K562 treated with DMSO at 1 percent for 24 hours (cell line): Measurements from ENCODE around the gene UBB. TPM values are rescaled to one million over a fixed set of nuclear protein-coding genes. Genes with fewer than 3 reads are reported as not detected.

Experiments used
- total RNA-seq: library from RNA; unstranded; fragments of 300-600 nt; gene quantifications from 2 replicates; pipeline ENCODE4 v1.2.3, GENCODE V29; 2022; ENCODE audit warnings: low read depth; ENCODE audit not compliant: insufficient read depth

Gene UBB
- 2,010 and 2,059 TPM in 2 replicates for total RNA-seq

GRCh38 chr17:16380640-16381495 is at the start of gene UBB:
UBB (plus strand) TSS chr17:16381091; CDS start chr17:16381908, 817 bp downstream.

GRCh38 chr17:16353317-16354174 is 27.3 kb upstream of the UBB start, which contains the start of gene CENPV:
CENPV (minus strand) TSS chr17:16353469; CDS start chr17:16353436, 33 bp downstream.

GRCh38 chr17:16415031-16415924 is 34.4 kb downstream of the UBB start, which contains the start of gene TRPV2:
TRPV2 (plus strand) TSS chr17:16415571; CDS start chr17:16417669, 2,098 bp downstream.

Other genes starting within 250 kb of the UBB start
- 40.2 and 41.0 TPM in 2 replicates for gene NCOR1, start 165.6 kb upstream of the UBB start, total RNA-seq
- 12.2 and 12.7 TPM in 2 replicates for gene PIGL, start 163.9 kb upstream of the UBB start, total RNA-seq
- 59.9 and 60.6 TPM in 2 replicates for gene CENPV, start 27.6 kb upstream of the UBB start, total RNA-seq
- 90.2 and 101 TPM in 2 replicates for gene TRPV2, start 34.5 kb downstream of the UBB start, total RNA-seq
- 0.35 and 0.74 TPM in 2 replicates for gene LRRC75A, start 111.1 kb downstream of the UBB start, total RNA-seq
- 1.9 TPM in 1 of 2 replicates, not detected in the other for gene ZNF287, start 188.1 kb downstream of the UBB start, total RNA-seq